HTR-8/SVneo (cell line): ENCODE measurements around the gene NSL1.
"Not testable (repeated sequence)": the region's sequence is repeated elsewhere in the genome, so short reads cannot be mapped to it uniquely, and the experiment has no call there.

ENCODE experiments used
- DNase-seq: peaks from one replicate; pipeline ENCODE4 v3.0.0; 2011; ENCODE audit warnings: low spot score, mixed read lengths; ENCODE audit not compliant: insufficient read length
- FAIRE-seq: peaks from 2 replicates; lab custom pipeline; 2011; peaks lifted over from hg19 to GRCh38; lab: Jason Lieb, UNC

NSL1 gene

GRCh38 chr1:212752934-212753497, 38.6 kb downstream of the NSL1 start:
- DNase-seq (no peak), FAIRE-seq (no peak)

- FAIRE-seq (no peak), DNase-seq (no peak)
These were observed 39.2 kb downstream of the NSL1 start for GRCh38 chr1:212752252-212752933.

- FAIRE-seq (no peak), DNase-seq (peak; percentile 76)
These were observed 41.6 kb downstream of the NSL1 start for GRCh38 chr1:212749821-212750535.

- DNase-seq = no peak
- no peak for FAIRE-seq
These were observed 45.0 kb downstream of the NSL1 start for GRCh38 chr1:212746546-212746945.

- DNase-seq (no peak), FAIRE-seq (no peak)
These were observed 46.3 kb downstream of the NSL1 start for GRCh38 chr1:212745303-212745702.

- no peak for FAIRE-seq
- DNase-seq = no peak
These were observed 47.6 kb downstream of the NSL1 start for GRCh38 chr1:212743901-212744475.

- FAIRE-seq (no peak), DNase-seq (no peak)
These were observed 53.2 kb downstream of the NSL1 start for GRCh38 chr1:212738330-212738729.

GRCh38 chr1:212737559-212737958, 54.0 kb downstream of the NSL1 start:
- no peak for DNase-seq
- no peak for FAIRE-seq

- FAIRE-seq (no peak), DNase-seq (no peak)
These were observed 58.5 kb downstream of the NSL1 start for GRCh38 chr1:212733109-212733508.

GRCh38 chr1:212731630-212732029, 59.9 kb downstream of the NSL1 start:
- DNase-seq (no peak), FAIRE-seq (no peak)

GRCh38 chr1:212728606-212729005, 63.0 kb downstream of the NSL1 start:
- no peak for DNase-seq
- no peak for FAIRE-seq

GRCh38 chr1:212727386-212728181, 64.0 kb downstream of the NSL1 start:
- FAIRE-seq (no peak), DNase-seq (no peak)

- not testable (repeated sequence) for DNase-seq, FAIRE-seq
These were observed 66.9 kb downstream of the NSL1 start for GRCh38 chr1:212724679-212725078.

GRCh38 chr1:212722270-212722957, 69.2 kb downstream of the NSL1 start:
- FAIRE-seq = no peak
- DNase-seq = no peak

GRCh38 chr1:212721388-212722247, 70.0 kb downstream of the NSL1 start:
- DNase-seq = peak; percentile 65
- FAIRE-seq = no peak

GRCh38 chr1:212719633-212720032, 71.9 kb downstream of the NSL1 start:
- no peak for FAIRE-seq

GRCh38 chr1:212718499-212718898, 73.1 kb downstream of the NSL1 start:
- FAIRE-seq (no peak), DNase-seq (no peak)

More at GRCh38 chr1:212719633-212720032, 71.9 kb downstream of the NSL1 start:
- DNase-seq = no peak

GRCh38 chr1:212716161-212716560, 75.4 kb downstream of the NSL1 start:
- FAIRE-seq = no peak
- no peak for DNase-seq
